SU-DHL-6 (cell line): ENCODE data around the gene MYLK.

Experiments
- CTCF ChIP-seq: fragments of 200-600 bp; sonication (generic); IDR thresholded peaks from one replicate; pipeline ENCODE4 v1.5.1; 2017; ENCODE audit warnings: antibody characterized with exemption, mild to moderate bottlenecking, low read length, moderate library complexity; ENCODE audit not compliant: insufficient read depth, poor library complexity, severe bottlenecking
- EZH2phosphoT487 ChIP-seq: fragments of 200-600 bp; sonication (generic), shearing (Covaris generic); conservative IDR thresholded peaks from 2 replicates; pipeline ENCODE4 v1.6.1; 2018; ENCODE audit warnings: mild to moderate bottlenecking, antibody characterized with exemption, low read length, moderate library complexity, mixed read lengths

- TF ChIP-seq CTCF: no peak
- TF ChIP-seq EZH2phosphoT487: no peak
Measured at GRCh38 chr3:123722021-123722420, 162.1 kb downstream of the MYLK start.
